GM12801 (cell line): Measurements from ENCODE around the gene ZRANB2.

Experiments used
- TF ChIP-seq, protein P1 (sequence below): IDR thresholded peaks from one replicate; pipeline ENCODE4 v1.5.1; 2011; ENCODE audit warnings: control low read depth; ENCODE audit not compliant: insufficient read length; ENCODE audit errors: extremely low read depth

ZRANB2 gene

DNA sequence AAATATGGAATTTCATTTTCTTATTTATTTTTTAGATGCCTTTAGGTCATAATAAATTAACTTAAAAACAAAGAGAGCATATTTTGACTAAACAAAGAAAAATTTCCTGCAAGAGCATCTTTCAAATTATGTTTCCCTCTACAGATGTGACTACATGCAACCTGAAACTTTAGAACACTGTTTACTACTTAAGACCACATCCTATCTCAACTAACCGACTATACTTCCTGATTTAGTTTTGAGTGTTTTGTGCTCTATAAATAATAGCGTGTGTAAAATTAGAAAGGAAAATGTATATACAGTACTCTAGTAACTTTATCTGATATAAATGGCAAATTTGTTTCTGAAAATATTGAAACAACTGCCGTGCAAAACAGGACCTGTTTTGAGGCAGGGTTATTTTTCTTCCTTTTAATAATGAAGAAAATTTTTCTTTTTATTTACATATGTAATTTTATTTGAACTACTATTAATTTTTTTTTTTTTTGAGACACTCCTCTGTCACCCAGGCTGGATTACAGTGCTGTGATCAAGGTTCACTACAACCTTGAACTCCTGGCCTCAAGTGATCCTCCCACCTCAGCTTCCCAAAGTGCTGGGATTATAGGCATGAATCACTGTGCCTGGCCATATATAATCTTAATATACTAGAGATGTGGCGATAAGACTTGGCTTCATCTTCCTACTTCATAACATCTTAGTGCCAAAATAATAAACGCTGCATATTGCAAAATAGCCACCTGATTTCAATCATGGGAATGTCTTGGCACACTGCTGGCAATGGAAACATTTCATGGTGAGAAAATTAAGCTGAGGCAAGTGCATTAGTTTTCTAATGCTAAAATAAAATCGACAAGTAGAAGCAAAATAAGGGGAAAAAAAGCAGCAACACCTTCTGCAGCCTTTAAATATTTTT is 12.3 kb downstream of the ZRANB2 start:
- TF ChIP-seq, protein P1, sequence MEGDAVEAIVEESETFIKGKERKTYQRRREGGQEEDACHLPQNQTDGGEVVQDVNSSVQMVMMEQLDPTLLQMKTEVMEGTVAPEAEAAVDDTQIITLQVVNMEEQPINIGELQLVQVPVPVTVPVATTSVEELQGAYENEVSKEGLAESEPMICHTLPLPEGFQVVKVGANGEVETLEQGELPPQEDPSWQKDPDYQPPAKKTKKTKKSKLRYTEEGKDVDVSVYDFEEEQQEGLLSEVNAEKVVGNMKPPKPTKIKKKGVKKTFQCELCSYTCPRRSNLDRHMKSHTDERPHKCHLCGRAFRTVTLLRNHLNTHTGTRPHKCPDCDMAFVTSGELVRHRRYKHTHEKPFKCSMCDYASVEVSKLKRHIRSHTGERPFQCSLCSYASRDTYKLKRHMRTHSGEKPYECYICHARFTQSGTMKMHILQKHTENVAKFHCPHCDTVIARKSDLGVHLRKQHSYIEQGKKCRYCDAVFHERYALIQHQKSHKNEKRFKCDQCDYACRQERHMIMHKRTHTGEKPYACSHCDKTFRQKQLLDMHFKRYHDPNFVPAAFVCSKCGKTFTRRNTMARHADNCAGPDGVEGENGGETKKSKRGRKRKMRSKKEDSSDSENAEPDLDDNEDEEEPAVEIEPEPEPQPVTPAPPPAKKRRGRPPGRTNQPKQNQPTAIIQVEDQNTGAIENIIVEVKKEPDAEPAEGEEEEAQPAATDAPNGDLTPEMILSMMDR, result no peak

DNA sequence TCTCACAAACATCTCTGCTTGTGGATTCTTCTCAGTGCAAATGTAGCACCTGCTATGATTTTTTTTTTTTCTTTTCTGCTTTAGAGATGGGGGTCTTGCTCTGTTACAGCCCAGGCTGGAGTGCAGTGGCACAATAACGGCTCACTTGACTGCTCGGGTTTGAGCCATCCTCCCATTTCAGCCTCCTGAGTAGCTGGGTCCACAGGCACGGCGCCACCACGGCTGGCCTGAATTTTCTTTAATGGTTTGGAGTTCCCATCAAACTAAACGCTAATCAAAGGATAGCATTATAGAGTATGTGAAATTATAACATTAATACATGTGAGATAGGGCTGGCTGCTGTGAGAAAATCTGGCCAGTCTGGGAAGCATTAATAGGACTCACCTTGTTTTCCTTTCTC is 26.0 kb downstream of the ZRANB2 start:
- TF ChIP-seq, protein P1, result no peak

DNA sequence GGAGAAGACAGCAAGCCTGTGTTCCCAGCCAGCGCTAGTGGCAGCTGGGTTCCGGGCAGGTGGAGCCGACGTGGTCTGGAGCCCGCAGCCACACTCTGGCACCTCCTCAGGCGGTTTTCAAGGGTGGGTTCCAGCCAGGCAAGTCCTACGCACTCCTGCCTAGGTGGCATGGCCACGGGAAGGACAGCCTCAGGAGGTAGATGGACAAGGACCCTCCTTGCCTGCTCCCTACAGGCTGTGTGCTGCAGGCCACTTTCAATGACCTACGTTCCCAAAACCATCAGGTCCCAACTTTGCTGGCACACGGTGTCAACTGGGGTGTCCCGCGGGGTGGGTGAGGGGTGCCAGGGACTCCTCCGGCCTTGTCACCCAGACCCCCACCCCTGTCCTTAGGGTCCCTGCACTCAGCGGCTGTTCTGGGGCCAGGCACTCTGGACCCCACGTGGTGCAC is 26.5 kb downstream of the ZRANB2 start:
- TF ChIP-seq, protein P1, result no peak

DNA sequence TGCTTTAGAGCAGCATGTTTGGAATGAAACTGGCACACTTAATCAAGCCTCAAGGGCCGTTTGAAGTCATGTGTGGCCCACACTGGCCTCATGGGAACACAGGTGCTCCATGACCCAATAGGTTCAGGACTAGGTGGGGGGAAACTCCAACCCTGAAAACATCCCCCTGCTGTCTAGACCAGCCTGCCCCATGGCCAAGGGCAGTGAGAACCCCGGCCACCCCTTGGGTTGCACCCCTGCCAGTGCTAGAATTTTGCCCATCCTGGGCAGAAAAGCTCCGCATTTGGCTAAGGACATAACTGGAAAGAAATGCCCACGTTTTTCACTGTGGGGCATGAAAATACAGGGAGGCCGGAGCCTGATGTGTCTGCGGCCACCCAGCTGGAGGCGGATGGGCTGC is 27.1 kb downstream of the ZRANB2 start:
- TF ChIP-seq, protein P1, result no peak

DNA sequence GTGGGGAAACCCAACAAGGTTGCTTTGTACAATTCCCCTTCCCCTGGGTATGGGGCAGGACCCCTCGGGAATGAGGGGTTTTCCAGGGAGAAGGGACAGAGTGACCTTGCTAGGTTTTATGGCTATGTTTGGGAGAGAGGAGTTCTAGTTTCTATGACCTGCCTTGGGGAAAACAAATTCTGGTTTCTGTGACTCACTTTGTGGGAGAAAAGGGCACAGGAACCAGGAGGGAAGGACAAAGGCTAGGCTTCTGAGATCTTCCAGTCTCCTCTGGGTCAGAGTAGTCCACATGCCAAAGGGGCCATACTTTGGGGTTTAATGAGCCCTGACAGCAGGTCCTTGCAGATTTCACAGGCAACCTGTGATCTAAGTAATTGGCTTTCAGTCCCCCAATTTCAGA is 27.7 kb downstream of the ZRANB2 start:
- TF ChIP-seq, protein P1, result no peak

DNA sequence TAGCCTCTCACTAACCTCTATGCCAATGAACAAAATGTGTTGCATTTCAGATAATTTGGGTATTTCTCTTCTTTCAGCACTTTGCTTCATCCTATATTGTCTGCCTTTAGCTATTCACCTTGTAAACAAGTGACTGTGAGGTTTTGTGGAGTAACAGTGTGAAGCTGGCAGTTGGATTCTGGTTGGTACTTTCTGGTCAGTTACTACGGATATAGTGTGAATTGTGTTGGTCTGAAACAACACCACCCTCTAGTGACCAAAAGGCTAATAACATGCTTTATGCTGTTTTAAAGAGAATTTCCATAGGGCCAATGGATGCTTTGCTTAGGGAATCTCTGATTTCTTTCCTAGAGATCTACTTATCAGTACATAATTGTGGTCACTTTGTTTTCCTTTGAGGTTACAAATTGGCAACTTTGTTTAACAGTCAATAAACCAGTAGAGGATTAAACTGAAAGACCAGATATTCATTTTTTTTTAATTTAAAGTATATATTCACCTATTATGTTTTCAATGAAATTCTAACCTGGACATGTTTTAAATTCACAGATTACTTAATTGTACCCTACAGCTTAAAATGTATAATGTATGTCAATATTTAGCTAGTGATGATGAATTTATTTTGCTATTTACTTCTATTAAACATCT is 30.8 kb downstream of the ZRANB2 start:
- TF ChIP-seq, protein P1, result peak; percentile 40
